ENCODE results near the gene SLC25A51.

The SLC25A51 gene

GRCh38 chr9:37903647-37904444 is at the start of gene SLC25A51:
TSS of gene SLC25A51 (minus strand) at chr9:37904127. CDS start at chr9:37888550, 15,577 bp downstream.
- DNase-seq, result peak; percentile 89 to 97

DNA sequence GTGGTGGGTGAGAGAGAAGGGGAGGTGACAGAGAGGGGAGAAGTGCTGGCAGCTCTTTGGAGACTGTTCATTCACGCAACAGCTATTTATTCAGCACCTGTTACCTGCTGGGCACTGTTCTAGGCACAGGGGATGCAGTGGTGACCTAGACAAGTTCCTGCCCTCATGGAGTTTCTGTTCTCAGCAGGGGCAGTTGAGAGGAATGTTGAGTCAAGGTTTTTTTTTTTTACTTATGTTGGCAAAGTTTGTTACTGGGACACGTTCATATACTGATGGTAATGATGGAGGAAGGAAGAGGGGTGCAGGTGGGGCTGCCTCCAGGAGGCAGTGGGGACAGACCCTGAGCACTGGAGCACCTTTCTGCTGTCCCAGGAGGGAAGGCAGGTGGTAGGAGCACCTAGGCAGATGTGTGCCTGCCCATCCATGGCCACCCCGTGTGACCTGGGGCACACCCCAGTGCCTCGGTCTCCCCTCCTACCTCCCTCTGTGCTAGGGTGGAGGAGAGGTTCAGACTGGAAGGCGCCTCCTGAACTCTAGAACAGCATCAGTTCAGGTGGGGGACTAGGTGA is 49.4 kb upstream of the SLC25A51 start:
- DNase-seq, result no peak

DNA sequence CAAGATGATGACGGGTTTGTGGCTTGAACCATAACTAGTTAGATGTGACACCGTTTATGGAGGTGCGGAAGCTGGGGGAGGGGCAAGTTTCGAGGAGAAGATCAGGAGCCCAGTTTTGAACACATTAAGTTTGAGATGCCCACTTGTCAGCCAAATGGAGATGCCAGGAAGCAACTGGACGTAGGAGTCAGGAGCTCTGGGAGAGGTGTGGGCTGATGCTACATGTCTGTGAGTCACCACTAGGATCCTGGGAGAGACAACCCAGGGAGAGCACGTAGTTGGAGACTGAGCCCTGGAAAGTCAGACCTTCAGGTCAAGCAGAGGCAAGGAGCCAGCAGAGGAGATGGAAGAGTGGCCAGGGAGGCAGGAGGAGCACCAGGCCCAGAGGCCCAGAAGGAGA is 48.8 kb upstream of the SLC25A51 start:
- DNase-seq, result no peak

DNA sequence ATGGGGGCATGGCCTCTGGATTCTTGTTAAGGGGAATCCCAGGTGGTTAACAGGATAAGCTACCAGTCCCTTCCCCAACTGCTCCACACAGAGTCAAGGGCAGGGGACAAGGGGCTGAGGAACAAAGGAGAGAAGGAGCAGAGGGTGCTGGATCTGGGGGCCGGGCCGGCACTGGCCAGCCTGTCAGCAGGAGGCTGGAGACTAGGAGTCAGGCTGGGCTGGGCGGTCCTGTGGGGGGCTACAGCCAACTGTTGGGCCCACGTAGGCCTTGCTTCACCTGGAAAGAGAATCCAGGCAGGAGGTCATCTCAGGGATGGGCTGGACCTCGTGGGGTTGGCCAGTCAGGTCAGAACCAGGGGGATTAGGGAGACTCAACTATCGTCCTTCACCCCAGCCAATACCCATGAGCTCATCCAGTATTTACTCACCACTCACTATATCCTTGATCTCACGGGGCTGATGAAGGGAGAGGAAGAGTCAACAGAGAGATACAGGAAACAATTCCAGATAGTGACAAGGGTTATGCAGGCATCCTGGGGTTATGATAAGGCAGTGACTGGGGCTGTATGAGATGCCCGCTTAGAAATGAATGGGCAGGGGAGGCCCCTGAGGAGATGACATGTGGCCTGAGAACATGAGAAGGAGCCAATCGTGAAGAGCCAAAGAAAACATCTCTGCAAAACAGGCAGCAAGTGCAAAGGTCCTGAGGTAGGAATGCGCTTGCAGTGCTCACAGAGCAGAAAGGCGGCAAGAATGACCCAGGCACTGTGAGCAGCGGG is 47.9 kb upstream of the SLC25A51 start:
- no peak for DNase-seq

DNA sequence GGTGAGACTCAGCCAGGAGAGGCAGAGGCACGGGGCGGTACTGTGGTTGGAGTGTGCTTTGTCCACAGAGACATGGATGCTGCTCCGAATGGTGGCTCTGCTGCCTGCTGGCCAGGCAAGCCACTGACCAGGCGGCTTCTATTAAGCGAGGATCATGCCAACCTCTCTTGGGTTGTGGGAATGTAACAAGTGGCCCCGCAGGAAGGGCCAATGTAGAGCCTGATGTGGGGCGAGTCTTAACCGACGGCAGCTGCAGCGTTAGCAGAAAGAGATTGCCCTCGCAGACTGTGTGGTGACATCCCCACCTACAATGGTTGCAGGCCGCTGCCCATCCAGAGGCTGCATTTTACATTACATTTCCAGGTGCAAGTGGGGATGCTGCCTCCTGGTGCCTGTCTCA is 46.6 kb upstream of the SLC25A51 start:
- DNase-seq, result no peak

GRCh38 chr9:37949576-37949975 is 45.6 kb upstream of the SLC25A51 start:
- no peak for DNase-seq

GRCh38 chr9:37948417-37948980 is 44.6 kb upstream of the SLC25A51 start:
- DNase-seq, result no peak

DNA sequence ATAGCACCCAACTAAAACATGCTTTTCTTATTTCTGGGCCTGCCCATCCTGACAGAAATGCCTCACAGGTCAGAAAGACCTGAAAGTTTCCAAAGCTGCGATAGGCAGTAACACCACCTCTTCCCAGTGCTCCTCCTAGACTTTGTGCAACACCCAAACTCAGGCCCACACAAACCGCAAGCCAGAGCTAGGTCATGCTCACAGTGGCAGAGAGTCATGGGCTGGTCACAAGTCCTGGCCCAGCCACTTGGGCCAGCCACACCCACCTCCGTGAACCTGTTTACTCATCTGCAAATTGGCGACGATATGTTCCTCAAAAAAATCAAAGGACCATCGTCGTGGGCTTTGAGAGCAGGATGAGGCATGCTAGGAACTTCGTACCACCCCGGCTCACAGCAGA is 44.0 kb upstream of the SLC25A51 start:
- no peak for DNase-seq

- DNase-seq, result no peak
Measured at GRCh38 chr9:37947471-37947870, 43.5 kb upstream of the SLC25A51 start.

DNA sequence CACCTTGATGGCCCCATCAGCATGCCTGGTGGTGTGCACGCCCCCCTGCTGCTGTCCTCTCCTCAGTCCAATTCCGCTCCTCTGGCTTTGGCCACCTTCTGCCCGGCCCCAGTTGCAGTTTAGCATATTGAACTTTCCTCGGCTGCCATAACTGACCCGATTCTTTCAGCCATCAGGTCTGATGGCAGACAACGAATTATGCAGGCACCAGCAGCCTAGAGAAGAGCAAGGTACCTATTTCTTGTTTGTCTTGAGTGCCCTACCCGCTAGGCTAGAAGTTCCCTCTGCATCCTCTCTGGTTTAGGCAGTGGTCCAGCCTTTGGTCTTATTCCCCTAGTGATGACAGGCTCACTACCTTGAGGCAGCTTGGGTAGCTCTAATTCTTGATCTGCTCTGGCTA is 43.0 kb upstream of the SLC25A51 start:
- DNase-seq, result no peak

- no peak for DNase-seq
Measured at GRCh38 chr9:37946041-37946440, 42.1 kb upstream of the SLC25A51 start.

DNA sequence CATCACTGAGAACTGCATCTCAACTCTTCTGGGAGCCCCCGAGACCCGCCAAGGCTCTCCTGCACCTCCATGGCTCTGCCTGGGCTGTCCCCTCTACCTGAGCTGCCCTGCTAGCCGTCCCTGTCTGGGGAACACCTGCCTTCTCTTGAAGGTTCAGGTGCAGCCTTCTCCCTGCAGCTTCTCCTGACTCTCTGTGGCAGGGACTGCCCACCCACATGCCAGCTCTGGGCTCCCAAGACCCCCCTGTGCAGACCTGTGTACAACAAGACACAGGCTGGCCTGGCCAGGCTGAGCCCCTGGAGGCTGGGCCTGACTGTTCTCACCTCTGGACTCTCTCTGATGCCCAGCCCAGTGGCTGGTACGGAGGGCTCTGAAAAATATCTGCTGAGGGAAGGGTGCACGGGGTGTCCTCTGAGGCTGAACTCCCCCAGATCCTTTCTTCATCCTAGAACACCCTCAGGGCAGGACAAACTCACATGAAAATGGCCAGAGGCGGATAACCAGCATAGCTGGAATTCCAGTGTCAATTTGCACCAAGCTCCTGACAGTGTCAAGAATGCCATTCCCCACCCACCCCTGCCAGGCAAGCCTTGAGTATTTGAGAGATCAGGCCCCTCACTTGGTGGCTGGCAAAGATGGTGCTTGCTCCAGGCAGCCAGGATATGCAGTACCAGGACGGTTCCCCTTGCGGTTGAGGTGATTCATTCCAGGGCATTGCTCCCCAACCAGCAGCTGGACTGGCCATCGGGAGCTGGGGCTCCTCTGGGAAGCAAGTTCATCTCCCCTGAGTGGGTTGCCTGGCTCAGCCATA is 40.9 kb upstream of the SLC25A51 start:
- DNase-seq, result no peak

DNA sequence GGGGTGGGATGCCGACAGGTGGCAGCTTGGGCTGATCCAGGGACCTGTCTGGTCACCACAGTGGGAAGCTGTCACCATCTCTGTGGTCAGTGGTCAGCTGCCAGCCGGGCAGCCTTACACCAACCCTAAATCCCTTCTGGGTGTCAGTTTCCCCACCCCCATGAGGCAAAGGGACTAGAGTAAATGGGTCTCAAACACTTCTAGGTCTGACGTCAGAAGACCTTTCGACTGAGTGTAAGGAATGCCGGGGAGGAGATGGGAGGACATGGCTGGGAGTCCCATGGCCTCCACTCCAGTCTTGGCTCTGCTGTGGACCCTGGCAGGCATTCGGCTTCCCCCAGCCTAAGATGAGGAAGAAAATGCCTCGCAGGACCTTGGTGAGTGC is 40.3 kb upstream of the SLC25A51 start:
- DNase-seq, result no peak

DNA sequence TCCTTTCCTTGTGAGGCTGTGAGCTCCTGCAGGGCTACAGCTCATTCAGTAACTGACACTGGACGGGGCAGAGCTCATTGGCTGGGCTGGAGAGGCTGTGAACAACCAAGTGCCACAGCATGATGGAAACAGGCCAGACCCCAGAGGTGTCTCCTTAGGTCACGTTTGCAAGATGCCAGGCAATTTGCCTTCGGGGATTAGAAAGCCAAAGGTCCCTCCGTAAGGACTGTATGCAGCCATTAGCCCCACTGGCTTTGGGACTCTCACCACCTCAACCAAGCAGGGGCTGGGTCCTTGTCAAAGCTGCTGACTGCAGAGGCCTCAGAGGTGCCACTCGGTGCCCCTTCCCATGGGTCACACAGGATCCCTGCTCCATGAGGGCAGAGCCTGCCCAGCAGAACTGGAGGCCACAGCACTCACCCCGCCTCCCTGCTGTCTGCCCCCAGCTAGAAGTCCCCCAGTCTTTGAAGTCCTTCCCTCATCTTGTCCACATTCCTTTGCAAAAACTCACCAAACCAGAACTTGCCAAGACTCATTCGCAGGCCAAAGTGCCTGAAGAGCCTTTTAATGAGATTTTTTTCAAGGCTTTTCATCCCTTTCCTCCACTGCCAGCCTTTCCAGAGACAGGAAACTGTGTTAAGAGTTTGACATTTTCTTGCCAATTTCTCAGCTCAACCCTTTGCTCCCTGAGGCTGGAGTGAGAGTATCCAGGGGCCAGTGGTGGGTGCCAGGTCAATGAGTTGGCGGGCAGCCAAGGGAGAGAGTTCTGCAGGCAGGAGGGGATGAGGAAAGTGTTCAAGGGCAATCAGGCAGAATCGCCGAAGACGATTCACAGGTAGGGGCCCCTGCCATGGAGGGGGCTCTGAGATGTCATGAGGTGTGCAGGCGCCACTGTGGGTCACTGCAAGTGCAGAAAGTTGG is 39.7 kb upstream of the SLC25A51 start:
- no peak for DNase-seq

GRCh38 chr9:37942621-37943344 is 38.9 kb upstream of the SLC25A51 start:
- DNase-seq, result no peak

DNA sequence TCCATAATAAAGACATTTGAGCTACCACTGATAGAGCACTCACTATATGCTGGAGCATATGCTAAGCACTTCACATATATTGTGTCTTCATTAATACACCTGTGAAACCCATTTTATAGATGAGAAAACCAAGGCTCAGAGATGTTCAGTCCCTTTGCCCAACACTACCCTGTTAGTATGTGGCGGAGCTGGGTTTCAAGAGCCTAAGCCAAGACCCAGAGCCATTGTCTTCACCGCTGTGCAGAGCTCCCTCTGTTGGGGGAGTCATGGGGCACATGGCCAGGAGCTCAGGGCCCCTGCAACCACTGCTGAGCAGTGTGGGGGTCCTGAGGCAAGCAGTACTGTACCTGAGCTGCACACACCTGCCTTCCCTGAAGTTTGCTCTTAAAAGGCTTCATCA is 37.3 kb upstream of the SLC25A51 start:
- DNase-seq, result no peak

DNA sequence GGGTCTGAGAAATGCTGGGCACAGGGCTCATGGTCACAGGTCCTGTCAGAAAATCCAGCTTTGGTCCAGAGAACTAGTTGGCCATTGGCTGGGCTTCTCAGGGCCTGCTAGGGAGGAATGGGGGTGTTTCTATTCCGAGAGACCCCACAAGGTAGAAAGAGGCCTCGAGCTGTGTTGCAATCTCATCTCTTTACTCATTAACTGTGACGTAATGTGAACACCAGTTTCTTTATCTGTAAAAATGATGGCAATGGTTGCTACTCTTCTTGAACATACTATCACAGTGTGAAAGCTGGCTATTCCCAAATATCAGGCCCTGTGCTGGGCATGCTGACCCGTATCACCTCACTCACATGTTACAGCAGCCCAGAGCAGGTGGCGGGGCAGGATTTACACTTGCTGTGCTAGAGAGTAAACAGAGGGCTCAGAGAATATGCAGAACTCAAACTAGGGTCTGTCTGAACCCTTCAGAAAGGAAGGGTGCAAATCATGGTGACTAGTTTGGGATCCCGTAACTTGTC is 35.7 kb upstream of the SLC25A51 start:
- no peak for DNase-seq

GRCh38 chr9:37938121-37938891 is 34.4 kb upstream of the SLC25A51 start:
- peak in 1 of 2 experiments; percentile 18 for DNase-seq

GRCh38 chr9:37937366-37937765 is 33.4 kb upstream of the SLC25A51 start:
- DNase-seq, result no peak

DNA sequence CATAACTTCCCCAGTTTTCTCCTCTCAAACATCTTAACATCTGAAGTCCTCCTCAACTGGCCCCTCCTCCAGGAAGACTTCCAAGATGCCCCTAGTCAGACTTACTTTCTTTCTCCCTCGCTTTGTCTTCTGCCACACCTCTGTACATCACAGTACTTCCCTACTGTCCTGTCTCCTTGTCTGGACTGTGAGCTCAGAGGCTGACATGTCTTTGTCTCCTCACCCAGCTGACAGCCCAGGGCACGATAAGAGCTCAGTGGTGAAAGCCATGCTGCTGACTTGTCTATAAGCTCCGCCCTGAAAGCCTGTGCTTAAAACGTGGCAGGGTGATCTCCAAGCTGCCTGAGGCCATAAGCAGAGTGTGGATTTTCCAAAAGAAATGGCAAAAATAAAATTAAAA is 33.0 kb upstream of the SLC25A51 start:
- peak in 1 of 2 experiments; percentile 14 for DNase-seq
